HepG2 (cell line): ENCODE measurements around the gene MS4A13. TPM values are rescaled to one million over a fixed set of nuclear protein-coding genes. Genes with fewer than 3 reads are reported as not detected.

Source experiments
- ATAC-seq: fragments of 200-7000 bp; cut with Tn5 transposase; 3 replicates; pipeline ENCODE4 v1.9.1; 2020; ENCODE audit warnings: mild to moderate bottlenecking, moderate library complexity
- BruUV-seq: library from RNA; stranded (reverse); fragments of 400-500 nt; replicated peaks from 2 replicates; lab custom pipeline; 2021; lab: Mats Ljungman, UMichigan
- CTCF ChIA-PET: fragments of 300-600 bp; formaldehyde crosslinking; extraction: SDS; loops from one replicate; lab custom pipeline; 2021; ENCODE audit warnings: low total read pairs, inconsistent platforms, low intra/inter-chr PET ratio; lab: Yijun Ruan, JAX
- POLR2A ChIA-PET: fragments of 350-600 bp; sonication (Branson Sonifier 250); formaldehyde crosslinking; loops from one replicate; lab custom pipeline; 2020; ENCODE audit warnings: antibody characterized with exemption, inconsistent platforms; lab: Yijun Ruan, JAX
- DNase-seq: peaks from one replicate; pipeline ENCODE4 v3.0.0-alpha.2; 2015; ENCODE audit warnings: low spot score
- FAIRE-seq: peaks from 3 replicates; lab custom pipeline; 2011; peaks lifted over from hg19 to GRCh38; lab: Jason Lieb, UNC
- H2AFZ ChIP-seq: one replicate; pipeline ENCODE4 v1.6.1; 2011; ENCODE audit warnings: low read length, inconsistent platforms
- H3K27ac ChIP-seq: fragments of 300-600 bp; 3 replicates; pipeline ENCODE4 v1.8.0; 2011; ENCODE audit warnings: mixed run types, mild to moderate bottlenecking, mixed read lengths, low read length, inconsistent platforms; ENCODE audit not compliant: insufficient read depth; ENCODE audit errors: extremely low read length
- H3K27me3 ChIP-seq, 2 experiments: fragments of 200-600 bp in 1 of 2; 2 replicates in 1 of 2; 3 replicates in 1 of 2; pipeline versions ENCODE4 v1.6.0 to v1.8.0; 2011; ENCODE audit warnings: low read length in 2 of 2, mild to moderate bottlenecking in 2 of 2, moderate library complexity in 2 of 2, inconsistent platforms in 1 of 2; ENCODE audit not compliant: insufficient read depth in 2 of 2, control insufficient read depth in 1 of 2
- H3K36me3 ChIP-seq, 2 experiments: fragments of 200-600 bp in 1 of 2; replicated peaks in 1 of 2; 2 replicates in 1 of 2; 3 replicates in 1 of 2; pipeline versions ENCODE4 v1.5.1 to v1.8.0; 2011; ENCODE audit warnings: low read length in 2 of 2, inconsistent platforms in 1 of 2; ENCODE audit not compliant: insufficient read depth in 2 of 2, control insufficient read depth in 1 of 2
- H3K4me1 ChIP-seq: 2 replicates; pipeline ENCODE4 v1.5.1; 2012; ENCODE audit warnings: low read length, inconsistent platforms; ENCODE audit not compliant: insufficient read depth
- H3K4me2 ChIP-seq: 2 replicates; pipeline ENCODE4 v1.6.0; 2011; ENCODE audit warnings: low read depth, low read length, inconsistent platforms
- H3K4me3 ChIP-seq, 3 experiments: fragments of 200-600 bp in 1 of 3; sonication (generic), shearing (Covaris generic) in 1 of 3; replicated peaks in 1 of 3; 2 replicates each; pipeline ENCODE4 v1.5.1; 2011 to 2016; ENCODE audit warnings: low read length in 3 of 3, inconsistent platforms in 2 of 3, low read depth in 2 of 3, mild to moderate bottlenecking in 2 of 3, control low read depth in 1 of 3, mixed read lengths in 1 of 3; ENCODE audit not compliant: insufficient read depth in 1 of 3
- H3K79me2 ChIP-seq: one replicate; pipeline ENCODE4 v1.6.1; 2011; ENCODE audit warnings: low read length, inconsistent platforms; ENCODE audit not compliant: insufficient read depth
- H3K9ac ChIP-seq: 2 replicates; pipeline ENCODE4 v1.6.0; 2011; ENCODE audit warnings: mild to moderate bottlenecking, low read depth, low read length, inconsistent platforms; ENCODE audit not compliant: insufficient read depth
- H3K9me3 ChIP-seq: 2 replicates; pipeline ENCODE4 v1.5.1; 2012; ENCODE audit warnings: mild to moderate bottlenecking, low read length
- H4K20me1 ChIP-seq: 2 replicates; pipeline ENCODE4 v1.6.0; 2011; ENCODE audit warnings: inconsistent platforms, mild to moderate bottlenecking, low read length, moderate library complexity; ENCODE audit not compliant: insufficient read depth
- HES4 ChIP-seq: sonication (generic); formaldehyde crosslinking; IDR thresholded peaks from 2 replicates; pipeline ENCODE4 v1.9.0; 2021; ENCODE audit warnings: mild to moderate bottlenecking, missing genetic modification reagents, borderline replicate concordance
- ZNF800 ChIP-seq: sonication (generic); formaldehyde crosslinking; IDR thresholded peaks from 2 replicates; pipeline ENCODE4 v1.4.0; 2020; ENCODE audit warnings: missing genetic modification reagents
- WGBS: methylation state at CpG from one replicate; pipeline ENCODE4 v1.1.6; 2017; ENCODE audit warnings: low lambda C conversion rate; 5-methylcytosine and 5-hydroxymethylcytosine counted together
- in situ Hi-C: cut with HindIII; loops from 2 replicates; pipeline ENCODE4 v1.10.0; 2017; ENCODE audit warnings: low pct_unique_long_range_greater_than_20kb; ENCODE audit not compliant: extremely low pct_ligation_motif_present
- intact Hi-C: fragments of 100-400 bp; cut with micrococcal nuclease; formaldehyde crosslinking; loops from one replicate; pipeline ENCODE4 v1.10.0; 2022; ENCODE audit not compliant: unreplicated experiment
- polyA plus RNA-seq, 8 experiments: library from polyadenylated mRNA; depleted of rRNA in 3 of 8; stranded (reverse) in 7 of 8; unstranded in 1 of 8; fragments of >200 nt; fragmentation: Illumina TruSeq in 4 of 8; extraction: Trizol in 4 of 8; gene quantifications; 2 replicates each; pipeline versions ENCODE4 v1.2.1 to v1.2.3, GENCODE V29; 2011 to 2016; ENCODE audit warnings: low read depth in 4 of 8, missing spikeins in 1 of 8, mixed read lengths in 1 of 8; ENCODE audit not compliant: insufficient read depth in 1 of 8
- total RNA-seq, 5 experiments: library from RNA; depleted of rRNA; stranded (reverse); fragments of >200 nt; fragmentation: Illumina TruSeq; extraction: Trizol; gene quantifications; 2 replicates each; pipeline ENCODE4 v1.2.3, GENCODE V29; 2016; ENCODE audit warnings: low read depth in 1 of 5
- TF ChIP-seq, protein P1 (sequence below): IDR thresholded peaks from 2 replicates; pipeline ENCODE4 v1.6.1; 2016

Gene MS4A13
- total and polyA plus RNA-seq, 2 of the 13 experiments (the other 11 are each of a cell fraction or from before 2014, with no cell fraction given): not detected

DNA sequence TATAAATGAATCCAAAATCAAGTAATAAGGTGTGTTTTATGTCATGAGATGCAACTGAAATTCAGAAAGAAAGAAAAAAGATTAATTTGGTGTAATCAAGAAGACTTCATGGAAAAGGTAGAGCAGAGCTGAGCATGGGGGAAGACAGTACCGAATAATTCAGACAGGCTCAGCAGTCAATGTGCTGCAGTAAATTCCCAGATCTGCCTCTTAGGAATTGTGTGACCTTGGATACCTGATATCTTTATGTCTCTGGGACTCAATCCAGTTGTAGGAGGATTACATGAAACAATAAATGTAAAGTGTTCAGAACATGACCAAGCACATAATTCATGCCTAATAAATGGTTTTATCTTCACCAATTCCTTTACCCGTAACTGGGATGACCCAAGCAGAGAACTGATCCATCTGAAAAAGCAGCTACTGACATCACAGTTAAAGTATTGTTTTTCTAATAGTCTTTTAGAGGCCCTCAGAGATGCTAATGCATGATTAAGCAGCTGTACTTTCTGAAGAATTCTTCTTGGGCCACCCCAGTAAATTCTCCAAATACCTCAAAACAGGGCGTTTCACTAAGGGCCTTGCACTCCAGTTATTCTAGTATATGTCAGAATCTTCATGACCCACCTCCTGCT is 14.8 kb upstream of the MS4A13 start:
- Histone ChIP-seq H3K36me3 (no peaks in the 10 kb centered on the region), H3K4me2 (no peak overlapping the region), H3K9ac (no peak overlapping the region), H3K27ac (no peak overlapping the region), H3K27me3 (peaks cover 0 to 3% of the 10 kb centered on the region in 2 experiments; a peak in 1 of 5 replicates), H3K4me1 (no peaks in the 10 kb centered on the region), H3K4me3 (no peak overlapping the region), H3K9me3 (no peaks in the 10 kb centered on the region), H3K79me2 (no peaks in the 10 kb centered on the region), H2AFZ (no peak overlapping the region), H4K20me1 (no peaks in the 10 kb centered on the region)
- TF ChIP-seq HES4 (CRISPR knock-in tag) (no peak), ZNF800 (CRISPR knock-in tag) (no peak)
- TF ChIP-seq, protein P1, sequence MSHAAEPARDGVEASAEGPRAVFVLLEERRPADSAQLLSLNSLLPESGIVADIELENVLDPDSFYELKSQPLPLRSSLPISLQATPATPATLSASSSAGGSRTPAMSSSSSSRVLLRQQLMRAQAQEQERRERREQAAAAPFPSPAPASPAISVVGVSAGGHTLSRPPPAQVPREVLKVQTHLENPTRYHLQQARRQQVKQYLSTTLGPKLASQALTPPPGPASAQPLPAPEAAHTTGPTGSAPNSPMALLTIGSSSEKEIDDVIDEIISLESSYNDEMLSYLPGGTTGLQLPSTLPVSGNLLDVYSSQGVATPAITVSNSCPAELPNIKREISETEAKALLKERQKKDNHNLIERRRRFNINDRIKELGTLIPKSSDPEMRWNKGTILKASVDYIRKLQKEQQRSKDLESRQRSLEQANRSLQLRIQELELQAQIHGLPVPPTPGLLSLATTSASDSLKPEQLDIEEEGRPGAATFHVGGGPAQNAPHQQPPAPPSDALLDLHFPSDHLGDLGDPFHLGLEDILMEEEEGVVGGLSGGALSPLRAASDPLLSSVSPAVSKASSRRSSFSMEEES (CRISPR knock-in tag): no peak
- intact Hi-C loops: no loop called here
- ATAC-seq (no peak), DNase-seq (no peak), FAIRE-seq (no peak)
- 0% methylated on average over 3 of the region's 3 CpGs for WGBS
- ChIA-PET CTCF (no interaction called here), POLR2A (no interaction called here)
- in situ Hi-C loops: no loop called here
- no TSS peak for BruUV-seq
